Hepatocyte (in vitro differentiated cells): ENCODE data around the gene ZNF91. TPM values are rescaled to one million over a fixed set of nuclear protein-coding genes. Genes with fewer than 3 reads are reported as not detected.

Experiments used
- DNase-seq: peaks from one replicate; pipeline ENCODE4 v3.0.0-alpha.2; 2016; ENCODE audit warnings: low spot score
- H2AFZ ChIP-seq: fragments of 200-600 bp; sonication (generic); 2 replicates; pipeline ENCODE4 v1.6.0; 2016; ENCODE audit warnings: antibody characterized with exemption, mild to moderate bottlenecking
- H3K27ac ChIP-seq: fragments of 200-600 bp; sonication (generic); 2 replicates; pipeline ENCODE4 v1.5.1; 2016; ENCODE audit warnings: mild to moderate bottlenecking
- H3K27me3 ChIP-seq: fragments of 200-600 bp; sonication (generic); 2 replicates; pipeline ENCODE4 v1.6.1; 2016
- H3K36me3 ChIP-seq: fragments of 200-600 bp; sonication (generic); replicated peaks from 2 replicates; pipeline ENCODE4 v1.5.1; 2016; ENCODE audit warnings: low read depth; ENCODE audit not compliant: insufficient read depth
- H3K4me1 ChIP-seq: fragments of 200-600 bp; sonication (generic); 2 replicates; pipeline ENCODE4 v1.5.1; 2016; ENCODE audit warnings: mild to moderate bottlenecking, moderate library complexity; ENCODE audit not compliant: insufficient read depth
- H3K4me2 ChIP-seq: fragments of 200-600 bp; sonication (generic); 2 replicates; pipeline ENCODE4 v1.6.0; 2016
- H3K4me3 ChIP-seq: fragments of 200-600 bp; sonication (generic); 2 replicates; pipeline ENCODE4 v1.5.1; 2016; ENCODE audit warnings: mild to moderate bottlenecking
- H3K79me2 ChIP-seq: fragments of 200-600 bp; sonication (generic); 2 replicates; pipeline ENCODE4 v1.6.0; 2017; ENCODE audit warnings: mild to moderate bottlenecking
- H3K9me2 ChIP-seq: fragments of 200-600 bp; sonication (generic); replicated peaks from 2 replicates; pipeline ENCODE4 v1.6.0; 2017; ENCODE audit warnings: mild to moderate bottlenecking; ENCODE audit not compliant: insufficient read depth
- H3K9me3 ChIP-seq: fragments of 200-600 bp; sonication (generic); 2 replicates; pipeline ENCODE4 v1.5.1; 2016; ENCODE audit warnings: low read depth, mild to moderate bottlenecking
- H4K20me1 ChIP-seq: fragments of 200-600 bp; sonication (generic); 2 replicates; pipeline ENCODE4 v1.6.0; 2016; ENCODE audit warnings: mild to moderate bottlenecking; ENCODE audit not compliant: insufficient read depth, poor library complexity, severe bottlenecking
- EZH2 ChIP-seq: fragments of 200-600 bp; sonication (generic); IDR thresholded peaks from 2 replicates; pipeline ENCODE4 v1.6.1; 2016; ENCODE audit warnings: antibody characterized with exemption, mild to moderate bottlenecking, borderline replicate concordance
- EZH2phosphoT487 ChIP-seq: fragments of 200-600 bp; sonication (generic); IDR thresholded peaks from one replicate; pipeline ENCODE4 v1.6.1; 2018; ENCODE audit warnings: antibody characterized with exemption, mild to moderate bottlenecking, low read depth, moderate library complexity; ENCODE audit not compliant: unreplicated experiment, severe bottlenecking
- WGBS: methylation state at CpG from one replicate; pipeline ENCODE4 v1.1.6; 2016; ENCODE audit warnings: low lambda C conversion rate; ENCODE audit errors: missing lambda C conversion rate; 5-methylcytosine and 5-hydroxymethylcytosine counted together
- polyA plus RNA-seq: library from polyadenylated mRNA; unstranded; fragments of >200 nt; fragmentation: Nextera tagmentation; extraction: Ambion mirVana; gene quantifications from 2 replicates; pipeline ENCODE4 v1.2.1, GENCODE V29; 2016
- total RNA-seq: library from RNA; depleted of rRNA; stranded (reverse); fragments of >200 nt; gene quantifications from 2 replicates; pipeline ENCODE4 v1.2.3, GENCODE V29; 2014
- TF ChIP-seq, protein P1 (sequence below): fragments of 200-600 bp; sonication (generic); IDR thresholded peaks from 2 replicates; pipeline ENCODE4 v1.5.1; 2016; ENCODE audit warnings: antibody characterized with exemption, mild to moderate bottlenecking; ENCODE audit not compliant: poor library complexity

ZNF91 gene
- total and polyA plus RNA-seq, 2 experiments from 2014 or later, result 25.2 to 68.3 TPM

DNA sequence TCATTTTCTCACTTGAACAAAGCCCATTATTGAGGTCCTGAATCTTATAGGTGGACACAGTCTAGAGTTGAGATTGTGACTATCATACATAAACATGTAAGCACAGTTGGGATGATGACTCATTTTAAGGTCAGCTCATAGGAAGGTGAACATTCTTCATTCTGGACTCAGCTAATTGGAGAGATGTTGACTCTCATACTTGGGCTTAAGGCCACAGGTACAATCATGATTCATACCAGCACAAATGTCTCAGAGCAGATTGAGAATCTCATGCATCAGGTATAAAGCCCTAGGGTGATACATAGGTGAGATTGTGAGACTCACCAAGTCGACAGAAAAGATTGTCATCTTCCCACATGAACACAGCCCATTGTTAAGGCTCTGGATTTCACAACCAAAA is 82.8 kb downstream of the ZNF91 start:
- Histone ChIP-seq H3K36me3 (no peaks in the 10 kb centered on the region), H3K4me1 (no peaks in the 10 kb centered on the region), H3K79me2 (no peaks in the 10 kb centered on the region), H2AFZ (no peak overlapping the region), H3K4me3 (no peak overlapping the region), H3K27ac (no peak overlapping the region), H3K9me3 (no peaks in the 10 kb centered on the region), H4K20me1 (no peaks in the 10 kb centered on the region), H3K9me2 (no peaks in the 10 kb centered on the region), H3K27me3 (no peaks in the 10 kb centered on the region), H3K4me2 (no peak overlapping the region)
- 50% methylated on average over 1 of the region's 1 CpG for WGBS
- DNase-seq, result no peak
- TF ChIP-seq, protein P1, sequence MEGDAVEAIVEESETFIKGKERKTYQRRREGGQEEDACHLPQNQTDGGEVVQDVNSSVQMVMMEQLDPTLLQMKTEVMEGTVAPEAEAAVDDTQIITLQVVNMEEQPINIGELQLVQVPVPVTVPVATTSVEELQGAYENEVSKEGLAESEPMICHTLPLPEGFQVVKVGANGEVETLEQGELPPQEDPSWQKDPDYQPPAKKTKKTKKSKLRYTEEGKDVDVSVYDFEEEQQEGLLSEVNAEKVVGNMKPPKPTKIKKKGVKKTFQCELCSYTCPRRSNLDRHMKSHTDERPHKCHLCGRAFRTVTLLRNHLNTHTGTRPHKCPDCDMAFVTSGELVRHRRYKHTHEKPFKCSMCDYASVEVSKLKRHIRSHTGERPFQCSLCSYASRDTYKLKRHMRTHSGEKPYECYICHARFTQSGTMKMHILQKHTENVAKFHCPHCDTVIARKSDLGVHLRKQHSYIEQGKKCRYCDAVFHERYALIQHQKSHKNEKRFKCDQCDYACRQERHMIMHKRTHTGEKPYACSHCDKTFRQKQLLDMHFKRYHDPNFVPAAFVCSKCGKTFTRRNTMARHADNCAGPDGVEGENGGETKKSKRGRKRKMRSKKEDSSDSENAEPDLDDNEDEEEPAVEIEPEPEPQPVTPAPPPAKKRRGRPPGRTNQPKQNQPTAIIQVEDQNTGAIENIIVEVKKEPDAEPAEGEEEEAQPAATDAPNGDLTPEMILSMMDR, result no peak
- TF ChIP-seq EZH2 (no peak), EZH2phosphoT487 (no peak)

DNA sequence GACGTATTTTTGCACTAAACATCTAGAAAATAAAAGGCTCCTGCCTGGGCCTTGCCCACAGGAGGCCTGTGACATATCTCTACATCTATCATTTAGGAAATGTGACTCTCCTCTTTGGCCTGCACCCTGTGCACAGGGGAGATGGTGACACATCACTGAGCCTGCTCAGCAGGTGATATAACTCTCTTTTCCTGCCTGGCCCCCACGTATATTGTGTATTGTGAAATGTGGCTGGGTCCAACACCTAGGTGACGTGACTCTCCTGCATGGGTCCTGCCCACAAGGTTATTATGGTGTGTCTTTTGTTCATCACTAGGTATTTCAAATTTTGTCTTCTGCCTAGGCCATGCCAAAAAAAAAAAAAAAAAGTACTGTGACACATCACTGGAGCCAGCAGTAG is 83.7 kb downstream of the ZNF91 start:
- 76% methylated on average over 3 of the region's 3 CpGs for WGBS
- H3K9me3 ChIP-seq, result no peaks in the 10 kb centered on the region

DNA sequence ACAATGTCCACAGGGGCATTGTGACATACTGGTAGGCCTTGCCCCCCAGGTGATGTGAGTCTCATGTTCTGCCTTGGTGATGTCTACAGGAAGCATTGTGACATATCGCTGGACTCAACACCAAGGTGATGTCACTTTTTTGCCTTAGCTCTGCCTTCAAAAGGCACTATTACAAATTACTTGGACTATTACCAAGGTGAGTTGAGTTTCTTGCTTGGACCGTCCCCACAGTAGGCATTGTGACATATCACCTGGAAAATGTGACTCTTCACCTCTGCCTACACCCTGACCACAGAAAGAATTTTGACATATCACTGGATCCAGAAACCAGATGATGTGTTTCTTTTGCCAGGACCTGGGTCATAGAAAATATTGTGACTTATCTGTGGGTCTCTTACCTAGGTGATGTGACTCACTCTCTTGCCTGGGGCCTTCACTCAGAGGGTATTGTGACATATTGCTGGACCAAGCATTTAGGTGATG is 84.5 kb downstream of the ZNF91 start:
- no peaks in the 10 kb centered on the region for H4K20me1 ChIP-seq
- H3K79me2 ChIP-seq, result no peaks in the 10 kb centered on the region
- no peak for DNase-seq
- H3K4me2 ChIP-seq, result no peak overlapping the region
- WGBS, result 92% methylated on average over 2 of the region's 2 CpGs
- no peaks in the 10 kb centered on the region for H3K9me2 ChIP-seq
- no peak overlapping the region for H3K4me3 ChIP-seq
- H3K36me3 ChIP-seq, result no peaks in the 10 kb centered on the region
- no peaks in the 10 kb centered on the region for H3K27me3 ChIP-seq
- no peaks in the 10 kb centered on the region for H3K4me1 ChIP-seq
- H2AFZ ChIP-seq, result no peak overlapping the region
- no peaks in the 10 kb centered on the region for H3K9me3 ChIP-seq
- no peak for TF ChIP-seq EZH2
- TF ChIP-seq EZH2phosphoT487, result no peak
- TF ChIP-seq, protein P1, result no peak
- H3K27ac ChIP-seq, result no peak overlapping the region

More for the DNA sequence above, 83.7 kb downstream of the ZNF91 start:
- Histone ChIP-seq H3K4me1 (no peaks in the 10 kb centered on the region), H3K4me2 (no peak overlapping the region), H3K36me3 (no peaks in the 10 kb centered on the region), H3K27ac (no peak overlapping the region), H2AFZ (no peak overlapping the region), H3K9me2 (no peaks in the 10 kb centered on the region), H3K79me2 (no peaks in the 10 kb centered on the region), H4K20me1 (no peaks in the 10 kb centered on the region), H3K27me3 (no peaks in the 10 kb centered on the region), H3K4me3 (no peak overlapping the region)
- no peak for DNase-seq
- TF ChIP-seq EZH2phosphoT487, result no peak
- TF ChIP-seq, protein P1, result no peak
- no peak for TF ChIP-seq EZH2

DNA sequence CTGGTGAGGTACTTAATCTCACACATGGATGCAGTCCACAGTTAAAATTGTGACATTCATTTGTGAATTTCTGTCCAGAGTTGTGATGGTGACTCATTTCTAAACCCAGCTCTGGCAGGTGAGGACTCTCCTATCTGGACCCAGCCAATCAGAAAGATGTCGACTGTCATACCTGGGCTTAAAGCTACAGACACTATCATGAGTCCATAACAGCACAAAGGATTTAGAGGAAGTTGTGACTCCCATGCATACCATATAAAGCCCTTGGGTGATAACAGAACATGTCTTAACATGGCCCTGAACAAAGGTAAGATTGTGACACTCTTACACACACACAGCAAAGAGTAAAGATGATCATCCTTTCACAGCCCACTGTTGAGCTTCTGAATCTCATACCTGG is 85.3 kb downstream of the ZNF91 start:
- Histone ChIP-seq H4K20me1 (no peaks in the 10 kb centered on the region), H3K27me3 (no peaks in the 10 kb centered on the region), H3K4me2 (no peak overlapping the region), H3K9me3 (no peaks in the 10 kb centered on the region), H3K36me3 (no peaks in the 10 kb centered on the region), H3K27ac (no peak overlapping the region), H3K9me2 (no peaks in the 10 kb centered on the region), H3K4me1 (no peaks in the 10 kb centered on the region), H3K4me3 (no peak overlapping the region), H3K79me2 (no peaks in the 10 kb centered on the region), H2AFZ (no peak overlapping the region)
- 86% methylated on average over 1 of the region's 1 CpG for WGBS
- DNase-seq, result no peak
- TF ChIP-seq EZH2, result no peak
- TF ChIP-seq EZH2phosphoT487, result no peak
- TF ChIP-seq, protein P1, result no peak
